ENCODE measurements around the gene FBXO24.

Gene FBXO24

GRCh38 chr7:100575206-100575631 lies 10.9 kb upstream of the FBXO24 start:
- DNase-seq = no peak

- DNase-seq = no peak
Observed at GRCh38 chr7:100575746-100576383, 10.3 kb upstream of the FBXO24 start.

- no peak for DNase-seq
Observed at GRCh38 chr7:100576384-100576993, 9.6 kb upstream of the FBXO24 start.

GRCh38 chr7:100577103-100577502 lies 9.0 kb upstream of the FBXO24 start:
- no peak for DNase-seq

- no peak for DNase-seq
Observed at GRCh38 chr7:100577507-100577906, 8.6 kb upstream of the FBXO24 start.

GRCh38 chr7:100578246-100579183 lies 7.6 kb upstream of the FBXO24 start:
- DNase-seq = no peak

GRCh38 chr7:100580466-100581283 lies 5.5 kb upstream of the FBXO24 start:
- DNase-seq = no peak

GRCh38 chr7:100582041-100582579 lies 4.0 kb upstream of the FBXO24 start:
- DNase-seq = no peak

GRCh38 chr7:100582650-100583049 lies 3.5 kb upstream of the FBXO24 start:
- DNase-seq = no peak

- no peak for DNase-seq
Observed at GRCh38 chr7:100583132-100584053, 2.7 kb upstream of the FBXO24 start.

GRCh38 chr7:100584054-100584682 lies 2.0 kb upstream of the FBXO24 start:
- DNase-seq = no peak

- DNase-seq = no peak
Observed at GRCh38 chr7:100584683-100585510, 1.2 kb upstream of the FBXO24 start.

- DNase-seq = no peak
Observed at GRCh38 chr7:100585511-100586265, 440 bp upstream of the FBXO24 start, which contains the start of gene LRCH4. Gene LRCH4 (minus strand): TSS chr7:100586129. CDS start chr7:100586100, 29 bp downstream.

GRCh38 chr7:100588438-100588837 lies 2.3 kb downstream of the FBXO24 start:
- DNase-seq = no peak

GRCh38 chr7:100589341-100589947 lies 3.3 kb downstream of the FBXO24 start:
- DNase-seq = no peak

- no peak for DNase-seq
Observed at GRCh38 chr7:100590077-100590737, 4.1 kb downstream of the FBXO24 start.

GRCh38 chr7:100591596-100591995 lies 5.5 kb downstream of the FBXO24 start:
- DNase-seq = no peak

GRCh38 chr7:100595188-100595587 lies 9.1 kb downstream of the FBXO24 start:
- no peak for DNase-seq

Measured in NCI-H1436 (cell line).